Activated CD4-positive, CD25-positive, alpha-beta regulatory T cell treated with anti-CD3 and anti-CD28 coated beads, Interleukin-2, amount 50 U/mL, for 72 hours (primary cell): Measurements from ENCODE around the gene ATP1A4.
"Not testable (repeated sequence)": the region's sequence is repeated elsewhere in the genome, so short reads cannot be mapped to it uniquely, and the experiment has no call there.

Experiments used
- DNase-seq: peaks from one replicate; pipeline ENCODE4 v3.0.0; 2021

Gene ATP1A4

DNA sequence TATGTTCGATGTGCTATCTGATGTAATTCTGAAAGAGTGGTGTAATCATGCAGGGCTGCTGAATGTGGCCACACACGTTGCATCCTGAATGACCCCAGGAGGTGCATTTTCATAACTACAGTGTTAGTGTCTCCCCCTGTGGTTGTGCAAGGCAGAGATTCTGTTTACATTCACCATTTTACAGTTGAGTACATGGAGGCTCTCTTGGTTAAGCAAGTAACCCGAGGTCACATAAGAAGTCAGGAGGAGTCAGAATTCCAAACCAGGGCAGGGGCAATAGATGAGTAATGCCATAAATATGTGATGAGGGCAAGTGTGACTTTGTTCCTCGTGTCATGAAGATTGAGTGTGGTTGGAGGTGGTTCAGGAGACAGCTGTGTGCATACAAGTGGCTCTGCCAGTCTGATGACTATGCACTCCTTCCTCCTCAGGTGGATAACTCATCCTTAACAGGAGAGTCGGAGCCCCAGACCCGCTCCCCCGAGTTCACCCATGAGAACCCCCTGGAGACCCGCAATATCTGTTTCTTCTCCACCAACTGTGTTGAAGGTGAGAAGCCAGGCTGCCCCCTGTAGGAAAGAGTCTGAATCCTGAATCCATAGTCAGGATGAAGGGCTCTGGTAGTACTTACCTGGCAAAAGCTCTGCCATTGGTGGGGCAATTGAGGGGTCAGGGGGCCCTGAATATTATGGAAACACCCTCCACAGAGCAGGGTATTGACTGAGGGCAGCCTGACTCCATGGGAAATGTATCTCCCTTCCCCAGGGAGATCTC is 26.5 kb upstream of the ATP1A4 start:
- DNase-seq: no peak

DNA sequence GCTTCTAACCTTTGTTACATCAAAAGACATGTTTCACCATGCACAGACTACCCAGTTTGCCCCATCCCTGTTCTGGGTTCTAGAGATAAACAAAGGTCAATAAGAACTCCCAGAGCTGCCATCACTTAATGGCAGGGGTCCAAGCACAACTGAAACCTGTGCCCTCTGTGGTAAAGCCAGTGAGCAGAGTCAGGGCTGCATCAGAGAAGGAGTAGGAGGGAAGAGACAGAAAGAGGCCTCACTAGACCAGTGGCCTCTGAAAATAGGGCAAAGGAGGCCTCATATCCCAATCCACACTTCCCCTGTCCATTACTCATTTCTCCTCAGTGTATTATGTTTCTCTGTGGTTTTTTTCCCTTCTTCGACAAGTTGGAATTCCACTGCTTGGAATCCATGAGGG is 25.7 kb upstream of the ATP1A4 start:
- no peak for DNase-seq

DNA sequence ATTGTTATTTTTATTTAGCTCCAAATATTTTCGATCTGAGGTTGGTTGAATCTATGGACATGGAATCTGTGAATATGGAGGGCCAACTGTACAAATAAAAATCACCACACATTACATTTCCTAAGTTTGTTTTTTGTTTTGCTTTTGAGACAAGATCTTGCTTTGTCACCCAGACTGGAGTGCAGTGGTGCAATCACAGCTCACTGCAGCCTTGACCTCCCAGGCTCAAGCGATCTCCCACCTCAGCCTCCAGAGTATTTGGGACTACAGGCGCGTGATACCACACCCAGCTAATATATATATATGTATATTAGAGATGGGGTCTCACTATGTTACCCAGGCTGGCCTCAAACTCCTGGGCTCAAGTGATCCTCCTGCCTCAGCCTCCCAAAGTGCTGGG is 25.1 kb upstream of the ATP1A4 start:
- not testable (repeated sequence) for DNase-seq

DNA sequence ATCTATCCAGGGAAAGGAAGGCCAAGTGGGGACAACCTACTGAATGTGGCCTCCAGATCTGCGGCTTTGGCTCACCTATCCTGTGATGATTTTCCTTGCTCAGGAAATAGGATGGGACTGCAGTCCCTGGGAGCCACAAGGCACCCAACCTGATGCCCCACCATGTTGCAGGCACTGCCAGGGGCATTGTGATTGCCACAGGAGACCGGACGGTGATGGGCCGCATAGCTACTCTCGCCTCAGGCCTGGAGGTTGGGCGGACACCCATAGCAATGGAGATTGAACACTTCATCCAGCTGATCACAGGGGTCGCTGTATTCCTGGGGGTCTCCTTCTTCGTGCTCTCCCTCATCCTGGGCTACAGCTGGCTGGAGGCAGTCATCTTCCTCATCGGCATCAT is 24.0 kb upstream of the ATP1A4 start:
- DNase-seq: no peak

DNA sequence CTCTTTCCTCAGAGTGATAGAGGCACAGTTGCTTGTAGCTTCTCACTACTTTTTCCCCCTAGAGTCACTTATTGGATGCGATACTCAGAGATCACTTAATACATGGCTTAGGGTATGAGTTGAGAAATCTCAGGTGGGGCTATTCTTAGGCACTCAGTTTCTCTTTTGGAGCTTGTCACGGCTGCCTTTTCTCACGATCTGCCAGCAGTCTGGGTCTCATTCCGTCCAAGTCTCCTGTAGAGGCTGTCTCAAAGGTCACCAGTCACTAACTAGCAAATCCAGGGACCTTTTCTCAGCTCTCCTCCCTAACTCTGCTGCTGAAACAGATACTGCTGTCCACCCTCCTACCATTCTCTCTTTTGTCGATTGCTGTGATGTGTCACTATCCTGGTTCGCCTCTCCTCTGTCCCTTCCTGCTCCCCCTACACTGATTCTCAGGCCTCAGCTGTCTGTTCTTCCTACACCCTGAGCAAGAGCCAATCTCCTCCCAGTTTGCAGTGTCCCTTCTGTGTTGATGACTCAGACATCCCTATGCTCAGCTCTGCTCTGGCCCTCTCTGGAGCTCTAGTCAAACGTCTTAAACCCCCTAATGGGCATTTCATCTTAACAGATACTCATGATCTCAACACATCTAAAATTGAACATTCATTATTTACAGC is 23.4 kb upstream of the ATP1A4 start:
- no peak for DNase-seq

DNA sequence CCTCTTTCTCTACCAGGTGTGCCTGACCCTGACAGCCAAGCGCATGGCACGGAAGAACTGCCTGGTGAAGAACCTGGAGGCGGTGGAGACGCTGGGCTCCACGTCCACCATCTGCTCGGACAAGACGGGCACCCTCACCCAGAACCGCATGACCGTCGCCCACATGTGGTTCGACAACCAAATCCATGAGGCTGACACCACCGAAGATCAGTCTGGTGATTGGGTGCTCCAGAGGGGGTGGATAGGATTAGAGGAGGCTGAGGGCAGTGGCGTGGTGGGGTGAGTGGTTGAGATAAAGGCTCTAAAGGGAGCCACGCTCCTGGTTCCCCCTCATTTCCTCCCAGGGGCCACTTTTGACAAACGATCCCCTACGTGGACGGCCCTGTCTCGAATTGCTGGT is 22.8 kb upstream of the ATP1A4 start:
- no peak for DNase-seq

DNA sequence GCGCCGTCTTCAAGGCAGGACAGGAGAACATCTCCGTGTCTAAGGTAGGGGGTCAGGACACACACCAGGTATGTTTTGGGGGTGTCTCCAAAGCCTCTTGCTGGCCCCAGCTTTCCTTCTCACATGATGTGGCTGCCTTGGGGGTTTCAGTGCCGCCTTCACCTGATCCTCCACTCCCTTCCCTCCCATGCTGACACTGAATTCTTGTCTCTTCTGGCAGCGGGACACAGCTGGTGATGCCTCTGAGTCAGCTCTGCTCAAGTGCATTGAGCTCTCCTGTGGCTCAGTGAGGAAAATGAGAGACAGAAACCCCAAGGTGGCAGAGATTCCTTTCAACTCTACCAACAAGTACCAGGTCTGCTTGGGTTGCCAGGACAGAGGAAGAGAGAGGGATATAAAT is 22.4 kb upstream of the ATP1A4 start:
- DNase-seq: no peak

DNA sequence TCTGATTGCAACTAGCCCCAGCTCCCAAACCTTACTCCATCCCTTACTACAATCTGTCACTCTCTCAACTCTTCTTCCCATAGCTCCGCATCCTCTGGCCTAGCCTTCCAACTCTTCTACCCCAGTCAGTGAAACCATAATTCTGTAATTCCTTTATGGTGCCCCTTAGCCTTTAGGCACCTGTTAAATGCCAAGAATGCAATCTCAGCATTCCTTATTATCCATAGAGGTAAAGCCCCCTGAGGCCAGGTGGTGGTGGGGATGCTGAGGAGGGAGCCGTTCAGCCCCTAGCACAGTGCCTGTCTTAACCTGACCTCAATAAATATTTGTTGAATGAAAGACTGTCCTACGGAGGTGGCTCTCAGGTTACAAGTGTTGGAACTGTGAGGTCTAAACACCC is 21.8 kb upstream of the ATP1A4 start:
- no peak for DNase-seq

DNA sequence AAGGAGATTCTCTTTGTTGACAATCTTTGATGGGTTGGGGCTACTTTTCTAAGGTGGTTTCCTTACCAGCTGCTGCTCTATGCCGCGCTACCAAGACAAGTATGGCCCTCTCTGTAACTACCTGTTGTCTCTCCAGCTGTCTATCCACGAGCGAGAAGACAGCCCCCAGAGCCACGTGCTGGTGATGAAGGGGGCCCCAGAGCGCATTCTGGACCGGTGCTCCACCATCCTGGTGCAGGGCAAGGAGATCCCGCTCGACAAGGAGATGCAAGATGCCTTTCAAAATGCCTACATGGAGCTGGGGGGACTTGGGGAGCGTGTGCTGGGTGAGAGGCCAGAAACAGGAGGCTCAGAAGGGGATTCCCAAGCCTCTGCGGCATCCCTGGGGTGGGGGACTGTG is 21.4 kb upstream of the ATP1A4 start:
- DNase-seq: no peak

DNA sequence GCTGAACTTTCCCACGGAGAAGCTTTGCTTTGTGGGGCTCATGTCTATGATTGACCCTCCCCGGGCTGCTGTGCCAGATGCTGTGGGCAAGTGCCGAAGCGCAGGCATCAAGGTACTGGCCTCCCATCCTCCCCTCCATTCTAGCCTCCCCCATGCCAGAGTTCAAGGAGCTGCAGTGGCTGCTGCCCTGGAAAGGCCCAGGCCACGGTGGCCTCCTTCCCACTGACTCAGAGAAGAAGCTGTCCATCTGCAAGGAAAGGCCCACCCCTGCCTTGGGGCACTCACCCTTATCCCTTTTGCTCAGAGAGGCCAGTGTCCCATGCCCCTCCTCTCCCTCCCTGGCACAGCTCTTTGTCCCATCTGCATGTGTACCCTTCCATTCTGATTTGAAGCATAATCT is 20.9 kb upstream of the ATP1A4 start:
- no peak for DNase-seq

DNA sequence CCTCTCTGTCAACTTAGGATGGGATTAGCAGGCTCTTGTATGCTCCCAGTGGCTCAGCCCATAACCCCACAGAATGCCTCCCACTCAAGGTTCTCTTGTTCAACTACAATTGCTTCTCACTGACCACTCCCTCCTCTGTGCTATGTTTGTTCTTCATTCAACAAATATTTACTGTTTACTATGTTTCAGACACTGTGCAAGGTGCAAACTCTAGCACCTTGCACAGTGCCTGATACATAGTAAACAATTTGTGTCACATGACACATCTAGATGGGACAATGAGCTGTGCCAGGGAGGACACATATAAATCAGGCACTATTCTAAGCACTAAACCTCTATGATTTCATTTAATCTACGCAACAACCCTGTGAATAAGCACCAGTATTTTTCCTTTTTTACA is 20.5 kb upstream of the ATP1A4 start:
- DNase-seq: no peak

DNA sequence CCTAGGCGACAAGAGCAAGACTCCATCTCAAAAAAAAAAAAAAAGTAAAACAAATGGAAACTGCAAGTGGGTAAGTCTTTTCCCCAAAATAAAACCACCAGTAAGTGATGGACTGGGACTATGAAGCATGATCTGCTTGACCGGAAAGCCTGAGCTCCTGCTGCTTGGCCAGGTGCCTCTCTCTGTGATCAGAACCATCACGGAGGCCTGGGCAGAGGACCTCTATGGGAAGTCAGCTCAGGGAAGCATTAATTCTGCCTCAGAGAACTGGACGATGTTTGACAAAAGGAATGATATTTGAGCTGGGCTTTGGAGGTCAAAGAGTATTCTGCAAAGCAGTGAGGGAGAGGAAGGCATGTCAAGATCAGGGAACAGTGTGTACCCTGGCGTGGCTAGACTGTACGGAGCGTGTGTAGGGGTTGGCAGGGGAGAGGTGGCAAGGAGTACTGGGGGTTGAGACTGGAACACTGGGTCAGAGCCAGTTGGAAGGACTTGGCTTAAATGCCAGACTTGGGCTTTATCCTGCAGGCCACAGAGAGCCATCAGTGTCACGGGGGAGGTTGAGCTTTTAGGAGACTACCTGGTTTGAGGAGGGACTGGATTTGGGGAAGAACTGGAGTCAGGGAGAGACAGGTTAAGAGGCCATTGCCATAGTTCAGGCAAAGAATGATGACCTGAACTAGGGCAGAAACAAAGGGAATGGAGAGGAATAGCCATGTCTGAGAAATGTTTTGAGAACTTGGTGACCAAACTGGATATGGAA is 19.4 kb upstream of the ATP1A4 start:
- no peak for DNase-seq

DNA sequence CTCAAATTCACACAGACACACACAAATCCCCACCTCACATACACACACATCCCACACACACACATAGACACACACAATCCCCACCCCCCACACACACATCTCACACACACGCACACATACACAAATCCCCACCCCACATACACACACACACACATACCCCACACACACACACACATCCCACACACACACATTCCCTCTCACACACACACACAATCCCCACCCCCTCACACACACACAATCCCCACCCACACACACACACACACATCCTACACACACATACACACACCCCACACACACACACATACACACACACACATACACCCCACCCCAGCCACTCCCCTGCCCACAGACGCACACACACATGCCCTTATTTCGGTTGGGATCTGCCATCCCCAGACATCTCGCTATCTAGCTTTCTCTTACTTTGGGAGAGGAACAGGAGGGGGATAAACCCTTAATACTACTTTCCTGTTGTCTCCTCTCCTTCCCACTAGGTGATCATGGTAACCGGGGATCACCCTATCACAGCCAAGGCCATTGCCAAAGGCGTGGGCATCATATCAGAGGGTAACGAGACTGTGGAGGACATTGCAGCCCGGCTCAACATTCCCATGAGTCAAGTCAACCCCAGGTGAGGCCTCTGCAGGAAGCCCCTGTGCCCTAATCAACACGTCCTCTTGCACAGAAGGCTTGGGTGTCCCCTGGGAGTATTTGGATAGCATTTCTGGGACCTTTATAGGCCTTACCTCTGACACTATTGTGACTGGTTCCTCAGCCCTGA is 17.2 kb upstream of the ATP1A4 start:
- no peak for DNase-seq

DNA sequence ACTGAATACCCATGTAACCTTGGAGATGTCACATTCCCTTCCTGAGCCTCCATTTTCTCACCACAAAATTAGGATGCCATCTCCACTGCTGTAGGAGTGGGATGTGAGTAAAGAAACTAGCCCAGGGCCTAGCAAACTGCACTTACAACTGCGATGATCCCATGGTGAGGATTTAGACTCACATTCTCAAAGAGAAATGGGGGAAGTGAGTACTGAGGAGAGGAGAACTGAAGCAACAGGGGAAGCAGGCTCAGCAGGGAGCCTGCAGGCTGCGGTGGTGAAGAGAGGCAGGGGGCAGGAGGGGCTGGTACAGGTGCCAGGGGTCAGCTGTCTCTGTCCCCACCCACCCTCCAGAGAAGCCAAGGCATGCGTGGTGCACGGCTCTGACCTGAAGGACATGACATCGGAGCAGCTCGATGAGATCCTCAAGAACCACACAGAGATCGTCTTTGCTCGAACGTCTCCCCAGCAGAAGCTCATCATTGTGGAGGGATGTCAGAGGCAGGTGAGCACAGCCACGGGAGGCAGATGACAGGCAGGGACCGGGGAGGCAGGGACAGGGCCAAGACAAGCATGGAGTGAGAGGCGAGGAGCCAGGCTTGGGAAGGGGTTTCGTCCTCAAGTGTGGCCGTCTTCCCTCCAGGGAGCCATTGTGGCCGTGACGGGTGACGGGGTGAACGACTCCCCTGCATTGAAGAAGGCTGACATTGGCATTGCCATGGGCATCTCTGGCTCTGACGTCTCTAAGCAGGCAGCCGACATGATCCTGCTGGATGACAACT is 16.4 kb upstream of the ATP1A4 start:
- DNase-seq: no peak

DNA sequence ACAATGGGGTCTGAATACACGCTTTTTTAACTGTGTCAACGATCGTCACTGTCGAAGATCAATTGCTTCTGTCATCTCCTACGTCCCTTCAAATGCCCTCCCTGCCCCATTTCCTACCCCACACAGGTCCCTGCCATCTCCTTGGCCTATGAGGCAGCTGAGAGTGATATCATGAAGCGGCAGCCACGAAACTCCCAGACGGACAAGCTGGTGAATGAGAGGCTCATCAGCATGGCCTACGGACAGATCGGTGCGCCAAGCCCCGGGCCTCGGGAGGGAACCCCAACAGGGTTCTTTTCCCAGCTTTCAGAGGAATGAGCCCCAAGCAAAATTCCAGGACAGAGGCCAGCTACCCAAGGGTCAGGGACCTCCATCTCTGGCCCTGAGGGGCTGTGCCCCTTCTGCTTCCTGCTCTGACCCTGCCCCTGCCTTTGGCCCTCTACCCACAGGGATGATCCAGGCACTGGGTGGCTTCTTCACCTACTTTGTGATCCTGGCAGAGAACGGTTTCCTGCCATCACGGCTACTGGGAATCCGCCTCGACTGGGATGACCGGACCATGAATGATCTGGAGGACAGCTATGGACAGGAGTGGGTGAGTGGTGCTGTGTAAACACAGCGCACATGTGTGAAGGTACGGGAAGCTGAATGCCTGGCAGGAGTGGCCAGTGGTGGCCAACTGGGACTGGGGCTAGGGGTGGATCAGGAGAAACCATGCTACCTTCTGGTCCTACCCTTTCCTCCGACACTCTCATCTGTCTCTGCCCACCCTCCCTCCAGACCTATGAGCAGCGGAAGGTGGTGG is 15.1 kb upstream of the ATP1A4 start:
- DNase-seq: no peak

DNA sequence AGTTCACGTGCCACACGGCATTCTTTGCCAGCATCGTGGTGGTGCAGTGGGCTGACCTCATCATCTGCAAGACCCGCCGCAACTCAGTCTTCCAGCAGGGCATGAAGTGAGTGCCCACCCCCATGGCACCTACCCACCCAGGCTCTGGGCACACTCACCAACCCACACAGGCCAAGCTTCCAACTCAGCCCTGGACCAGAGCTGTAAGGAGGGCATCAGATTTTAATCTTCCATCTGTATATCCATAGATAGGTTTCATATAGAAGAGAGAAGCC is 14.5 kb upstream of the ATP1A4 start:
- DNase-seq: no peak

DNA sequence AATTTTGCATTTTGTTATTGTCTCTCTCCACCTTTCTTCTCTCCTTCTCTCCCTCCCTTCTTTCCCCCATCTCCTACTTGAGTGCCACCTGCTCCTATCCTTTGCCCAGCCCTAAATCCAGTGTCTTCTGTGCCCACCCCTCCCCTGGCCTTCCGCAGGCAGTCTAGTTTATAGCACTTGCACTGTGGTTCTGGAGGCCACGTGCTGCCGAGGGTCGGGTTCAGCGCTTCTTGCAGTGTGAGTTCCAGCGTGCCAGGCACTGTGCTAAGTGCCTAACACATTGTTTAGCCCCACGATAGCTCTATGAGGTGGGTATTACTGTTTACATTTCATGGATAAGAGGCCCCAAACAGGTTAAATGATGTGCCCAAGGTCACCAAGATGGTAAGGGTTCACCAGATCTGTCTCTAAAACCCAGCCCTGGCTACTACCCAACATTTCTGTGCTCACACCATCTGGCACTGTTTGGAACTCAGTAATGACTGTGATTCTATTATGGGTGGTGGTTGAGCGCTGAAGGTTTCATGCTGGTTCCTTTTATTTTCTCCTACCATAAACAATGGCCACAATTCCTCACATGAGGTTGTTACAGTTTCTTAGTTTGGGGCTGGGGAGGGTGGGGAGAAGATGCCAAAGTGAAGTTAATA is 14.1 kb upstream of the ATP1A4 start:
- no peak for DNase-seq

DNA sequence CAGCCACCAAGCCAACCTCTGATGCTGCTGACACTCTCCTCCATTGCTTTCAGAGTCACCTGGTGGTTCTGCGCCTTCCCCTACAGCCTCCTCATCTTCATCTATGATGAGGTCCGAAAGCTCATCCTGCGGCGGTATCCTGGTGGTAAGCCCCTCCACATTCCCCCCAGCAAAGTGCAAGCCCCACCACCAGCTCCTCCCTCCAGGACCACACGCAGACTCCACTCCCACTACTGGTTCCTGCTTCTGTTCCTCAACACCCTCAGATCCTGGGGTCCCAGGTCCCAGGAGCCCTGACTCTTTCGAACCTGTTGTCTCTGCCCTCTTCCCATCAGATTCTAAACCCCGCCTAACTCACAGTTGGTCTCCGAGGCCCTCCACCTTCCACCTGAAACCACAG is 11.6 kb upstream of the ATP1A4 start:
- no peak for DNase-seq

DNA sequence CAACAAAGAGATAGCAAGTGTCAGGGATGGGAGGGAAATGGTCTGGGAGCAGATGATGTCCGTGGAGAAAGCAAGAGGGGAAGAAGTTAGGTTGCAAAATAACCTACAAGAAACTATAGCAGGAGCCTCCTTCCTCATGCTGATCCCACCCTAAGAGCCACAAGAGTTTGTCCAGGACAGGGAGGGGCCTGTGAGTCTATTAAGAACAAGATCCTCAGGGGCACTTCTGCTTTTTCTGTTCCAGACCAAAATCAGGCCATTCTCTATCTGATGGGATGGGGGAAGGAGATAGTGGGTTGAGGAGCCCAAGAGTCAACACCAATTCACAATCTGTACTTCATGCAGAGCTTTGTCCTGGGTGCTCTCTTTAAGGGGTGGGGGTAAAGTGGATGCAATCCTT is 7.7 kb upstream of the ATP1A4 start:
- no peak for DNase-seq

DNA sequence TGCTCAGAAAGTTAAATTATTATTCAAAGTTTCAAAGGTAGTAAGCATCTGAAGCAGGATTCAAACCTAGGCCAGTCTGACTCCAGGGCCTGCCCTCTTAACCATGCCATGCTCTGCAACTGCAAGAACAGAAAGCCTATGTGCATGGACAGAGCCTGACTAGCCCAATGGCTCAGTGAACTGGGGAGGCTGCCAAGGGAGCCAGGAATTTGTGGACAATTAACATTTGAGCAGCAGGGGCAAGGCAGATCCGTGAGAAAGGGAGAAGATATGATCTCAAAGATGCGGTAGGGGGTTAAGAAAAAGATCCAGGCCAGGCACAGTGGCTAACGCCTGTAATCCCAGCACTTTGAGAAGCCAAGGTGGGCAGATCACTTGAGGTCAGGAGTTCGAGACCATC is 6.5 kb upstream of the ATP1A4 start:
- no peak for DNase-seq

DNA sequence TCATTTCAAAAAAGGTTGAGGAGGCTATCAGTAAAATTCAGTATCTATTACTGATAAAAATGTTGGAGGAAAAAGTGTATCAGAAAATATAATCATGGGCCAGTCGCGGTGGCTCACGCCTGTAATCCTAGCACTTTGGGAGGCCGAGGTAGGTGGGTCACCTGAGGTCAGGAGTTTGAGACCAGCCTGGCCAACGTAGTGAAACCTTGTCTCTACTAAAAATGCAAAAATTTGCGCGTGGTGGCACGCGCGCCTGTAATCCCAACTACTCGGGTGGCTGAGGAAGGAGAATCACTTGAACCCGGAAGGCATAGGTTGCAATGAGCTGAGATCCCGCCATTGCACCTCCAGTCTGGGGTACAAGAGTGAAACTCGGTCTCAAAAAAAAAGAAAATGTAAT is 5.3 kb upstream of the ATP1A4 start:
- no peak for DNase-seq
